GM12801 (cell line): Measurements from ENCODE around the gene MTCL1.

ENCODE experiments used
- TF ChIP-seq, protein P1 (sequence below): IDR thresholded peaks from one replicate; pipeline ENCODE4 v1.5.1; 2011; ENCODE audit warnings: control low read depth; ENCODE audit not compliant: insufficient read length; ENCODE audit errors: extremely low read depth

MTCL1 gene

DNA sequence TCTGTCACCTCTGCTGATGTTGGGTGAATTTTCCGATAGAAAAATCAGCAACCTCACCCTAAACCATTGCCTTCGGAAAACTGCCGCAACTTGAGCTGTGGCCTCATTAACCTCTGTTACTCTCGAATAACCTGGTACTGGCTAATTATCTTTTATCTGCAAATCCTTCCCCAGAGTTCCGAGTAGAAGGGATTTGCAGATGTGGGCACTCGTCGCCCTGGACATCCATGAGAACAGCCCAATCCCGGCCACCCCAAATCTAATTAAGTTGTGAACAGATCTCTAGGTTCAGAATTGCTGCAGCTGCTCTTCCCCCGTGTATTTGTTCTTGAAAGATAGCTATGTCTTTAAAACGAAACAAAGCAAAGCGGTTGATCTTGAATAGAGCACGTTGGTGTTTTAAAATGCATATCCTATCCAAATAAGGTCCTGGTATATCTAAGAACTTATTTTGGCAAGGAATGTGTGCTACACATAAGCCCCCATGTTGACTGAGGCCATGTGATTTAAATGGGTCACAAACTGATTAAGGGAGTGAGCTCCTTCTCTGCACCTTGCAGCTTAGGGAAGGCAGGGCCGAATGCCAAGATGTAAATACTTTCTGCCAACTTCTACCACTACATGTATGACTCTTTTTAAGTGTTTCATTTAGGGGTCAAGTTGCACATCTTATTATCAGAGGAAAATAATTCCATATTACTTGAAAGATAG, 88.2 kb downstream of the MTCL1 start:
- TF ChIP-seq, protein P1, sequence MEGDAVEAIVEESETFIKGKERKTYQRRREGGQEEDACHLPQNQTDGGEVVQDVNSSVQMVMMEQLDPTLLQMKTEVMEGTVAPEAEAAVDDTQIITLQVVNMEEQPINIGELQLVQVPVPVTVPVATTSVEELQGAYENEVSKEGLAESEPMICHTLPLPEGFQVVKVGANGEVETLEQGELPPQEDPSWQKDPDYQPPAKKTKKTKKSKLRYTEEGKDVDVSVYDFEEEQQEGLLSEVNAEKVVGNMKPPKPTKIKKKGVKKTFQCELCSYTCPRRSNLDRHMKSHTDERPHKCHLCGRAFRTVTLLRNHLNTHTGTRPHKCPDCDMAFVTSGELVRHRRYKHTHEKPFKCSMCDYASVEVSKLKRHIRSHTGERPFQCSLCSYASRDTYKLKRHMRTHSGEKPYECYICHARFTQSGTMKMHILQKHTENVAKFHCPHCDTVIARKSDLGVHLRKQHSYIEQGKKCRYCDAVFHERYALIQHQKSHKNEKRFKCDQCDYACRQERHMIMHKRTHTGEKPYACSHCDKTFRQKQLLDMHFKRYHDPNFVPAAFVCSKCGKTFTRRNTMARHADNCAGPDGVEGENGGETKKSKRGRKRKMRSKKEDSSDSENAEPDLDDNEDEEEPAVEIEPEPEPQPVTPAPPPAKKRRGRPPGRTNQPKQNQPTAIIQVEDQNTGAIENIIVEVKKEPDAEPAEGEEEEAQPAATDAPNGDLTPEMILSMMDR = no peak

DNA sequence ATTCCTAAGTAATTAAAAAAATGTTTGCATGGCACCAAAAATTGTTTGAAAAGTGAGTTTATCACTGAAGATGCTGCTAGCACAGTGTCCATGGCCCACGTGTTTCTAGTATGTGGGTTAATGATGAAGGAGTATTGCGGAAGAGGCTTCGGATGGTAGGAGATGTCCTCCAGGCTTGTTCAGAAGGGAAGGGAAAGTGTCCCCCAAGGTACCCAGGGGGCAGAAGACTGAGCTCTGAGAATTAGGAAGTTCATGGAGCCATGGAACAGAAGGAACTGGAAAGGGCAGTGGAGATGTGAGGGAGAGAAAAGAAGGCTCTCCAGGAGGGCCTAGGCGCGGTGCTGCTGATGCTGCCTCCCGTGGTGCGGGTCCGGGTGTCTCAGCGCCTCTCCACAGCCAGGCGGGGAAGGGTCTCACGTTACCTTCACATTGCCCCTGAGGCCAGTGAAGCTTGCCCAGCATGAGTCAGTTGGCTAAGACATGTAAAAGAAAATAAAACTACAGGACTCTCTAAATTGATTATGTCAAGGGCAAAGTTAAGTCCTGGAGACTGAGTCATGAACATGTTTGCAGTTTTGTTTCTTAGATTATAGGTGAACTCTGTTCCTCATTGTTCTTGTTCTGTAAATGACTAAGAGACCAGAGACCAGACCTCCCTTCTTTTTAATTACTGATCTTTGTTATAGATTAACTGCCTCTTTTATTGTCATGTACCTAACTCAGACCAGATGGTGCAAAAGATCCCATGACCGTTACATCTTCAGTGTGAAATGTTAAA, 89.0 kb downstream of the MTCL1 start:
- TF ChIP-seq, protein P1 = no peak

DNA sequence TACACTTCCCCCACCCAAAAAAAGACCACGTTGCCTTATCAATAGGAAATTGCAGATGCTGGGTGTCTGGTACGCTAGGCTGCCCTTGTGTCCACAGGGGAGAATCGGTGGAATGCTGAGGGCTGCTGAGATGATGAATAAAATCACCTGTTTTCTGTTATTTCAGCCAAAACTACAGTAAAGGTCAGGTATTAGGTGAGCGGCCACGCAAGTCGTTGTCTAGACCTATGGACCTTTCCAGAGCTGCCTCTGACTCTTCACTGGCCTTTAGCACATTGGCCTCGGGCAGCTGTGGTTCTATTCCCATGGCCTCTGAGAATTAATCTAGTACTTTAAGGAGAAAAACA, 89.6 kb downstream of the MTCL1 start:
- TF ChIP-seq, protein P1 = no peak

DNA sequence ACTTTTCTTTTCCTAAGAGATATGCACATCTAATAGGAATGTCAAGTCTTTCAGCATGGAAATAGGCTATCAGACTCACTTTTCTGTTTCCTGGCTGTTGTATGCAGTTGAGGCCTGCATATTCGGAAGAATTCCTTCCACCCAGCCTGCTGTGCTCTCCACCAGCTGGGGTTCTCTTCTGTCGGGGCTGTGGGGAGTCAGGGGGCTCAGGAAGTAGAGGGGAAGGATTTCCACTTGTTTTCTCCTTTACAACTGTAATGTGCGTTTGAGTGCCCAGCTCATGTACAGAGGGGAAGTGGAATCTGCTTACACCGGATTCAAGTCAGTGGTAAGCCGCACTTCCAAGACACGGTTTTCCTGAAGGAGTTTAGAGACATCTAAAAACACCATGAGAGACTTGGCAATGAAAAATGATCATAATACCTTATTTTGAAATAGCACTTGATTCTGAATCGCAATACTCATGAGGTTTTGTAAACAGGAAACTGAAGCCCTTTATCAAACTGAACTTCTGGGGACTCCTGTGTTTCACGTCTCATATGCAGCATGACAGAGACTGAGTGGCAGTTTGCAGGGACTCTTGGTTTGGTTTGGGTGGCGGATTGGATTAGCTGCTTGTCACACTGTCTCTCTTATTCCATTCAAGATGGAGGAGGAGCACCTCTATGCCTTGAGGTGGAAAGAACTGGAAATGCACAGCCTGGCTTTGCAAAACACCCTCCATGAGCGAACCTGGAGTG, 90.4 kb downstream of the MTCL1 start:
- TF ChIP-seq, protein P1 = no peak

DNA sequence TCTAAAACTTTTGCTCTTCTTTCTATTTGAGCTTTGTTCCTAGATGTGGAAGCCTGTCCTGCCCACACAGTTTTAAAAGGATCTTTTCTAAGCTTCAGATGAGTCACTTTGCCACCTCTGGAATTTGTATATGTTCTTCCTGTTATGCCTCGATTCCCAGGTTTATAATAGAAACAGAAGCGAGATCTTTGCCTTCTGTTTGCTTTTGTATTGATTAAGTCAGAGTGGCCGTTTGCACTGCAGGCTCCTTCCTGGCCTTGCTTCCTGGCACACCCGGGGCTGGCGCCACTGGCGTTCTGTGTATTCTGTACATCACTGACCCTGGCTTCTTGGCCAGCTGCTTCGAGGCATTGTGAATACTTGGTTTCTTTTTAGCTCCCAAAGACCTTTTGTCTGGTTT, 91.8 kb downstream of the MTCL1 start:
- TF ChIP-seq, protein P1 = no peak

DNA sequence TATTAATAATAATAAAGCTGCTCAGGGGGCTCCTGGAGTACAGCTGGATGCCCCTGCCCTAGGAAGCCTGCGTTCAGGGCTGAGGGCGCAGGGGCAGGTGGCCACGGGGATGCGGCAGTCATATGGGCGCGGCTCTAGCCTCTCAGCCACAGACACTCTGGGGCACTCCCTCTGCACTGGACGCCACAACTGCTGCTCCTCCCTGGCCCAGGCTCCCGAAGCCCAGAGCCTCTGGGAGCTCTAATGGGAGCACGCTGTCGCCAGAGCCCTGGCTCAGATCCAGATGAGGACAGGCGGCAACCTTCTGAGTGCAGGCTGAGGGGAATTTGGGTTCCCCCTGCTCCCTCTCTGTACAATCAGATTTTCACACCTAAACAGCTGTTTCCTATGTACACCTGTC, 93.6 kb downstream of the MTCL1 start:
- TF ChIP-seq, protein P1 = no peak
